ENCODE measurements around the gene CHD5. TPM values are rescaled to one million over a fixed set of nuclear protein-coding genes. Genes with fewer than 3 reads are reported as not detected.

CHD5 gene
- polyA plus RNA-seq, 1 donor from 2014 or later, result 22.0 TPM

- no peak for TF ChIP-seq REST (IDR thresholded peaks at IDR 0.05; ENCODE audit: borderline replicate concordance)
- TF ChIP-seq EZH2 (IDR thresholded peaks at IDR 0.05; ENCODE audit: borderline replicate concordance, insufficient read depth, low read length, poor library complexity, severe bottlenecking), result no peak
- no peak for TF ChIP-seq CTCF (IDR thresholded peaks at IDR 0.05; ENCODE audit: poor library complexity, severe bottlenecking)
- TF ChIP-seq EP300 (conservative IDR thresholded peaks at IDR 0.05; ENCODE audit: poor library complexity, severe bottlenecking), result no peak
- TF ChIP-seq RAD21 (conservative IDR thresholded peaks at IDR 0.05), result no peak
- no peak for TF ChIP-seq POLR2AphosphoS5 (IDR thresholded peaks at IDR 0.05)
- no peak for TF ChIP-seq TAF1 (IDR thresholded peaks at IDR 0.05; ENCODE audit: low read depth)
- TF ChIP-seq SMC3 (conservative IDR thresholded peaks at IDR 0.05; ENCODE audit: poor library complexity), result no peak
- no peak for TF ChIP-seq MXI1 (conservative IDR thresholded peaks at IDR 0.05; ENCODE audit: poor library complexity, severe bottlenecking)
- no peaks in the 10 kb centered on the region for H3K9me3 ChIP-seq (ENCODE audit: low read length)
- H3K27ac ChIP-seq (ENCODE audit: low read length), result no peak overlapping the region
- H3K9me2 ChIP-seq (ENCODE audit: insufficient read depth, low read length), result no peaks in the 10 kb centered on the region
- H3K4me3 ChIP-seq (ENCODE audit: low read length), result no peak overlapping the region
- peaks cover 16% of the 10 kb centered on the region for H3K27me3 ChIP-seq (ENCODE audit: insufficient read depth, low read depth, low read length)
- no peaks in the 10 kb centered on the region for H3F3A ChIP-seq (ENCODE audit: insufficient read depth, low read length, poor library complexity, severe bottlenecking)
- no peaks in the 10 kb centered on the region for H3K36me3 ChIP-seq (ENCODE audit: insufficient read depth, low read length)
- no peak overlapping the region for H2AFZ ChIP-seq (ENCODE audit: low read depth, low read length)
- no peak overlapping the region for H3K4me2 ChIP-seq (ENCODE audit: low read length)
- H3K79me2 ChIP-seq (replicated peaks; ENCODE audit: insufficient read depth, low read length), result no peaks in the 10 kb centered on the region
- H4K20me1 ChIP-seq (ENCODE audit: insufficient read depth), result no peaks in the 10 kb centered on the region
- no peak overlapping the region for H3K9ac ChIP-seq (ENCODE audit: low read length)
Measured at GRCh38 chr1:6150006-6150938, 29.8 kb downstream of the CHD5 start.

- Histone ChIP-seq H4K20me1 (ENCODE audit: insufficient read depth) (no peaks in the 10 kb centered on the region), H3F3A (ENCODE audit: insufficient read depth, low read length, poor library complexity, severe bottlenecking) (no peaks in the 10 kb centered on the region), H3K79me2 (replicated peaks; ENCODE audit: insufficient read depth, low read length) (no peaks in the 10 kb centered on the region), H3K36me3 (ENCODE audit: insufficient read depth, low read length) (no peaks in the 10 kb centered on the region), H2AFZ (ENCODE audit: low read depth, low read length) (no peak overlapping the region), H3K9me2 (ENCODE audit: insufficient read depth, low read length) (no peaks in the 10 kb centered on the region), H3K27ac (ENCODE audit: low read length) (no peak overlapping the region), H3K9me3 (ENCODE audit: low read length) (no peaks in the 10 kb centered on the region), H3K27me3 (ENCODE audit: insufficient read depth, low read depth, low read length) (peaks cover 16% of the 10 kb centered on the region), H3K4me3 (ENCODE audit: low read length) (no peak overlapping the region), H3K9ac (ENCODE audit: low read length) (no peak overlapping the region), H3K4me2 (ENCODE audit: low read length) (no peak overlapping the region)
- TF ChIP-seq MXI1 (conservative IDR thresholded peaks at IDR 0.05; ENCODE audit: poor library complexity, severe bottlenecking), result no peak
- TF ChIP-seq RAD21 (conservative IDR thresholded peaks at IDR 0.05), result no peak
- TF ChIP-seq EZH2 (IDR thresholded peaks at IDR 0.05; ENCODE audit: borderline replicate concordance, insufficient read depth, low read length, poor library complexity, severe bottlenecking), result peak; percentile 40
- TF ChIP-seq REST (IDR thresholded peaks at IDR 0.05; ENCODE audit: borderline replicate concordance), result no peak
Measured at GRCh38 chr1:6149597-6149996, 30.5 kb downstream of the CHD5 start.

Measured in neural cell (in vitro differentiated cells).